Measurements from ENCODE around the gene ANTXR1.

ANTXR1 gene

DNA sequence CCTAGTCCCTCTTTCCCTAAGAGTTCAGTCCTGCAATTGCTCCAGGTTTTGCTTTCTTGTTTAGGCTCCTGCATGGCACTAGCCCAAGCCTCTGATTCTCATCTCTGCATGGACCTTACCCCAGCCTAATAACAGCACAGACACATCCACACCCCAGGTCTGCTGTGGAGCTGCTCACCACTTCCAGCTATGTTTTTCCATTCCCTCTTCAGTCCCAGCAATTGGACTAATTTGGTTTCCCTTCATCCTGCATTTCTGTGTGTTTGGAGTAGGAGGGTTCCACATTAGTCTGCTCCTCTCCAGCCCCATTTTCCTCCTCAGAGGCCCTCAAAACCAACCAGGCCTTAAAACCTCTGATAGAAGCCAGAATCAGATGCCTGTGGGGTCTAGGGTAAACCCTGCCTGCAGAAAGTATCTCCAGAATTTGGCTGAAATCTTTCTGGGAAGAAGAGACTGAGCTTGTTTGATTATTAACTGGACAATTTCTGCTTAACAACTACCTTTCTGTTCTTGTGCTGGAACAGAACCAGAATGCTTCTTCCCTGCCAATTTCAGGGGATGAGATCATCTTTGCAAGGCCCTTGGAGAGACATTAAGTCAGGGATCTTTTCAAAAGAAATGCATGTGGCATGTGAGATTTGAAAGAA, 278.1 kb downstream of the ANTXR1 start:
- ATAC-seq, result no peak

DNA sequence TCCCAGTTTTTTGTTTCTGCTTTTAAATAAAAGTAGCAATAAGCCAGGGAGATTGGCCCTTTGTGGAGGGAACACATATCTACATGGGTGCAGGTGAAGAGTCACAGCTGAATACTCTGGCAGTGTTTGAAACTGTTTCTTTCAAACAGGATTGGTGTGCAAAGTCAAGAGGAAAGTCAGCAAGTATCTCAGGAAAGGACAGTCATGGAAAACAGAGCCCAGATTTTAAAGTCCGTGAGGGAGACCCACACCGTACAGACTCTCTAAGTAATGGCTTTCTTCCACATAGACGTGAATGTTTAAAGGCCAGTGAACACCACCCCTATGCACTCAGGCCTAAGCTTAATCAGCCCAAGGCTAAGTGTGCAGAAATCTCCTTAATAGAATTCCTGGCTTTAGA, 278.7 kb downstream of the ANTXR1 start:
- no peak for ATAC-seq

DNA sequence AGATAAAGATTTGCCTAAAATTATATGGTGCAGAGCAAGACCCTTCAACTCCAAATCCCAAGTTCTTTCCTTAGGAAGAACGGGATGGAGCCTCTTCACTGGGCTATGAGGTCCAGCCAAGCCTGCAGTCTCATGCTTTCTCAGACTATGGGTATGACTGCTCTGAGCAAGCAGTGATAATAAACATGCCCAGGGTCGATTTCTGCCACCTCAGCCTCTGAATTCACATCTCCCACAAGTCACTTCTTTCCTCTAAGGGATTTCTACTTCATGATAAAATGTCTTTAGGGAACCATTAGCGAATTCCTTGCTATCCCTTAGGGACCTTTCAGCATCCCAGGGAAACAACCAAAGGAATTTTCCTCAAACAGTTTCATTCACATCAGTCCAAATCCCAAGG, 279.3 kb downstream of the ANTXR1 start:
- no peak for ATAC-seq

DNA sequence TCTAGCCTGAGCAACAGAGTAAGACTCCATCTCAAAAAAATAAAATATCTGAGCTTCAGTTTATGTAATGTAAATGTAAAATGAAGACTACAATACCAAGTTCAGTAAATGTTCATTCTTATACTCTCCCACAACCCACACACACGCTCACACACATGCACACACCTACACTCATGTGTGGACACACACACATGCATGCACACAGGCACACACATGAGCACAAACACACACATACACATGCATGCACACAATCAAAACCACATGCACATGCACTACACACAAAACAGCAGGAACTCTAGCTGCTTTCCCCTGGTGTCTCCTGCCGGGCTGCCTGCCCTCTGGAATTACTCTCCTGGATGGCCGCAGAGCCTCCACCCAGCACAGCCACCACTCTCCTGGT, 283.4 kb downstream of the ANTXR1 start:
- ATAC-seq, result no peak

DNA sequence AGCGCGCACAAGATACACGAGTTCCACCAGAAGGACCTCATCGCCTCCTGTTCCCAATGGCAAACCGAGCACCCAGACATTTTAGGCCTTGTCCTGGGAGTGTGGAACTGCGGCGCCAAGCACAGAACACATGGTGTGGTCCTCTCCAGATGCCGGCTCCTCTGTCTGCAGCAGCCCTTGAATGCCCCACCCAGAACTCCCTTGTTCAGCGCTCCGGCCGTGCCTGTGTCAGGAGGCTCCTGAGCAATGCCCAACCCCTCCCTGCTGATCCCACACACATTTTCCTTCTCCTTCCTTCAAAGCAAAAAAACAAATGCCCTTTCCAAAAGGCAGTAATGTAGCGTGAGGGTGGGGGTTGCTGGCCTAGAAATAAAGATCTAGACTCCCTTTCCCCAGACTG, 284.2 kb downstream of the ANTXR1 start:
- no peak for ATAC-seq

DNA sequence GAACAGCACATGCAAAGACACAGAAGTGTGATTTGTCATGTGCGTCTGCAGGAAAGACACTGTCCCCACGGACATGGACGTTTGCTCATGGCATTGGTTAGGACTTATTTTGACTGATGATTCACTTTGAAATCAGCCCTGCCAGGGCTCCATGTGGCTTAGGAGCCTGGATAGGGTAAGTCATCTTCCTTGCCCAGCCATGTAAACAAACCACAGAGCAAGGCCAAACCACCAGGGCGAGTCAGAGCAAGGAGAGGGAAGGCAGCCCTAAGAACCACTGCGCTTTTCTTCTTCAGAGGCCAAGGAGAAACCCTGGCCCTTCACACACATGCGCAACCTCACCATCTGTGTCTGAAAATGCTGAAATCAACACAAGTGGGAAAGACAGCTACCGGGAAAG, 285.3 kb downstream of the ANTXR1 start:
- ATAC-seq, result no peak

DNA sequence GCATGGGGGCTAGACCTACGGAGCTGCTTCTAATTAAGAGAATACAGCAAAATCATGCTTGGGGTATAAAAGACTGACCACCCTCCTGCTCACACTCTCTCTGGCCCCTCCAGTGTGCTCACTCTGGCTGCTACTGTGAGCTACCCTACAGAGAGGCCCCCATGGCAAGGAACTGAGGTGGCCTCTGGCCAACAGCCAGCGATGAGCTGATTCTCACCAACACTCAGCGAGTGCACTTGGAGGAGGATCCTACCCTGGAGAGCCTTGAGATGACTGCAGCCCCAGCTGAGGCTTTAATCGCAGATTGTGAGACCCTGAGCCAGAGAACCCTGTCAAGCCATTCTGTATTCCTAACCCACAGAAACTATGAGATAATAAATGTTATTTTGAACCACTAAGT, 285.9 kb downstream of the ANTXR1 start:
- no peak for ATAC-seq
